CD4-positive, alpha-beta T cell treated with Interleukin-10 for 1 hour (primary cell): Measurements from ENCODE around the gene ACTR10.
A peak's percentile ranks its signal among the peaks of the same experiment; 100 is the strongest.

Source experiments
- DNase-seq: peaks from one replicate; pipeline ENCODE4 v3.0.0-alpha.2; 2020

ACTR10 gene

DNA sequence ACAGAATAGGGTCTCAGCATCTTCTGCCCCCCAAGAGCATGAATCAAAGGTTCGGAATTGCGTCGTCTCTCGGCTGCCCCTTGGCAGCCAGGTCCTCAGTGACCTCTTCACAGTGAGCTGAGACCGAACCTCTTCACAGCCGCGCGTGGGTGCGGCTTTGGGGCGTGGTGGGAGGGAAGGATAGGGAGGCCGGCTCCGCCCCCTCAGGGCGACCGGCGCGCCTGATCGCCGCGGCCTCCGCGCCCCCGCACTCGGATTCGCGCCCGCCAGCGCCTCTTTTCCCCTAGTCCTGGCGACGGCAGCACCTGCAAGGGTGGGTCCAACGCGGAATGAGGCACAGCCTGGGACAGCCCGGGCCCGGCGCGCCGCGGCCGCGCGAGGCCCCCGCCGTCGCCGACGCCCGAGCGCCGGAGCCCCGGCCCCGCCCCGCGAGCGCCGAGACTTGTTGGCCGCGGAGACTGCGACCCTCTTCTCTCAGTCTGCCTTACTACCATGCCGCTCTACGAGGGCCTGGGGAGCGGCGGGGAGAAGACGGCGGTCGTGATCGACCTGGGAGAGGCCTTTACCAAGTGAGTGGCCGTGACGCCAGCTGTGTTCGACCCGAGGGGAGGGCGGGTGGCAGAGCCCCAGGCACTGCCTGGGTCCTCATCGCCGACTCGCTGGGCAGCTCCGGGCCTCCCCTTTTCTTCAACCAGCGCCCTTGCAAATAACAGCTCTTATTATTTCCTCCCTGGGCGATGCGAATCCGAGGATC lies at the start of gene ACTR10:
Gene ACTR10, plus strand, starts transcription at position 424 of the 754 bp plus-strand sequence. Its CDS starts 69 bp downstream, at position 493.
- DNase-seq: peak; percentile 88

DNA sequence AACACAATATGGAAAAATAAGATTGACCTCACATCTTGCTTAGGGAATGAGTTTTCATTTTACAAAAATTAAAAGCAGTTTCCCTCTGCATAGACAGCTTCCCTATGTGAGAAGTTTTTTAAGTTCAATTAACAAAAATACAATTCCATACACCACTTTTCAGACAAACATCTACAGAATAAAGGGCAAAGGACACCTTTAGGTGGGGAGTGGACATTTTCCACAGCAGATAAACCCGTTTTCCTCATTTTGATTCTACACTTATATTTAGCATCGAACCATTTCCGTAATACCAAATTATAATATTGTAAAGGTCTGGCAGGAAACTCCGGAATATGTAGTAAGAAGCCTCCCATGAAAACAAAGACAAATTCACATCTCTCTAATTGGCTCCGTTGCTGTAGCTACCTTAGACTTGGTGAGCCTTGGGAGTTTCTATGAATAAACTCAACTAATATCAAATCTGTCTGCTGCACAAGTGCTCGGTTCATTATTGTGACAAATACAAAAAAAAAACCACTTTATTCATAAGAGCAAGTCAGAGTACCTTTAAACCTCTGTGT lies 49.6 kb upstream of the ACTR10 start:
- DNase-seq: no peak

DNA sequence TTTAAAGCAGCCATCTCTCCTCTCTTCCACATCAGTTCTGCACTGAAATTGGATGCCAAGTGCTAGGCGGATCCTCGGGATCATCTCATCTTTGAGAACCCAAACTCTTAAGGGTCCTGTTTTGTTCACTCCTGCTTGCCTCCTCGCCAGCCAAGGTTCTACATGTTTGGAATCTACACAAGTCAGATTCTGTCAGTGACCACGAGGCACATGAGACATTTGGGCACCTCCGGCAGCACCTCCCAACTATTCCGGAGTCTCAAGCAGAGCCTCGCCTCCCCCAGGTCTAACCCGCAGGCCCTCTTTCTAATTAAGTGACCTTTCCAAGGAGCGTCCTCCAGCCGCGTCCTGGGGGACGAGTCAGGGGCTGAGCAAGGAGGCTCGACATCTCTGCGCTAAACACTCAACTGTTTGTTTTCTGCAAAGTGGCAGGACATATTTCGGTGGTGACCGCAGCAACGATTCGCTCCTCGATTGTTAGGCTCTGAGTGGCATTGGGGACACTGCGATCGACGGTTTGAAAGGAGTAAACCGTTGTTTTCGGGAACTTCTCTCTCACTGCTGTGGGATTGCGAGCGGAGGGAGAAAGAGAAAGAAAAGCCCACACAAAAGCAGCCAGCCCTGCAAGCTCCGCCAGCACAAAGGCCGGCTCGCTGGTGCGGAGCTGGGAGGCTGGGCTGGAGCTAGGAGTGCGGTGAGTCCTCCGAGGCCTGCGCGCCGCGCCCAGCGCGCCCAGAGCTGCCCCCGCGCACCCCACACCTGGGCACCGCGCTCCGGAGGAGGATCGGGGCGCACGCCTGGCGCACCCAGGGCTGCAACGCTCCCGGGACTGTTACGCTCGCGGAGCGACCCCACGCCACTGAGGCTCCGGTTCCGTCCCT lies 48.6 kb upstream of the ACTR10 start:
- peak; percentile 0 for DNase-seq

DNA sequence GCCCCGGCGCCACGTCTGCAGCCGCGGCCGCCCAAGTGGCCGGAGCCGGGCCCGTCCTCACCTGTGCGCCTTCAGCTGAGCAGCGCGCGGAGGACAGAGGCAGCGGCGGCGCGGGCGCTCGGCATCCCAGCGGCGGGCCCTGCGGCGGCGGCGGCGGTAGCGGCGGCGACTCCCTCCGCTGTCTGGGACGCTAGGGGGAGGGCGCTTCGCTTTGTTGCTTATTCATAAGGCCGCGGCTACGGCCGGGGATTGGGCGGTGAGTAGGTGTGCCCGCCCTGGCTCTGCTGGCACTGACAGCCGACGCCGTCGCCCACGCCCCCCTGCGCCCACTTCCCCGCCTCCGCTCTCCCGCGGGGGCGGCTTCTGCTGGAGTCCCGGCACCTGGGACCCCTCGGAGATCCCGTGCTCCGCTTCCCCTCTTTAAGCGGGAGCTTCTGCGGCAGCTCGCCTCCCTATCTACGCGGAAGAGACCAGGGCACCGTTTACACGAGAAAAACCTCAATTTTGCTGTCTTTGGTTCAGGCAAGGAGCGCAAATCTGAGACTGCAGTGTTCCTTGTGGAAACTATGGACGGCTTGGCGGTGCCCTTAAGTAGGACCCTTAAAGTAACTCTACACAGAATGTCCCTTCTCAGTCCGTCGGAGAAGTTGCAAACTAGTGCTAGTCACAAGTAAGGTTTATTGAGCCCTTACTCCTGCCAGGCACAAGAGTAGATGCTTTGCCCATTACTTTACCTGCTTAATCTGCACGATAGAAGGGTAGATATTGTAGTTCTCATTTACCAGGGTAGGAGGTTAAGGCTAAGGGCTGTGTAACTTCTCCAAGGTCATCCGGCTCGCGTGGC lies 47.7 kb upstream of the ACTR10 start, which contains the start of gene ARMH4:
Gene ARMH4, minus strand, starts transcription at position 200 of the 844 bp plus-strand sequence. CDS start 12,855 bp downstream, outside the sequence.
- peak; percentile 67 for DNase-seq

DNA sequence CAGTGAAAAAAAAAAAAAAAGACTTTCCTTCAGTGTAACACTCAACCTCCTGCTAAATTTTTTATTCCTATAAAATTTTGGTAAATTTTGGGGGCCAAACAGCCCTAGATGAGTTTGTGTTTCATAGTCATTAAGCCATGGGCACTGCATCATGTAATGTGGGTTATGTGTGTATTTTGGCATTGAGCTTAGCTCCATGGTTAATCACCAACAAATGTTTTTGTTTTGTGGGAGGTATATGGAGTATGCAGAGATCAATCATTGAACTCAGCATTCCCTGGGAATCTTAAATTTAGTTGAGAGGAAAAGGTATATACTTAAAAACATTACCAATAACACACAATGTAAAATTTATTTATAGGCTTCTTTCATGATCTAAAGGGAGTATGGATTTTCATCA lies 39.4 kb upstream of the ACTR10 start:
- no peak for DNase-seq

DNA sequence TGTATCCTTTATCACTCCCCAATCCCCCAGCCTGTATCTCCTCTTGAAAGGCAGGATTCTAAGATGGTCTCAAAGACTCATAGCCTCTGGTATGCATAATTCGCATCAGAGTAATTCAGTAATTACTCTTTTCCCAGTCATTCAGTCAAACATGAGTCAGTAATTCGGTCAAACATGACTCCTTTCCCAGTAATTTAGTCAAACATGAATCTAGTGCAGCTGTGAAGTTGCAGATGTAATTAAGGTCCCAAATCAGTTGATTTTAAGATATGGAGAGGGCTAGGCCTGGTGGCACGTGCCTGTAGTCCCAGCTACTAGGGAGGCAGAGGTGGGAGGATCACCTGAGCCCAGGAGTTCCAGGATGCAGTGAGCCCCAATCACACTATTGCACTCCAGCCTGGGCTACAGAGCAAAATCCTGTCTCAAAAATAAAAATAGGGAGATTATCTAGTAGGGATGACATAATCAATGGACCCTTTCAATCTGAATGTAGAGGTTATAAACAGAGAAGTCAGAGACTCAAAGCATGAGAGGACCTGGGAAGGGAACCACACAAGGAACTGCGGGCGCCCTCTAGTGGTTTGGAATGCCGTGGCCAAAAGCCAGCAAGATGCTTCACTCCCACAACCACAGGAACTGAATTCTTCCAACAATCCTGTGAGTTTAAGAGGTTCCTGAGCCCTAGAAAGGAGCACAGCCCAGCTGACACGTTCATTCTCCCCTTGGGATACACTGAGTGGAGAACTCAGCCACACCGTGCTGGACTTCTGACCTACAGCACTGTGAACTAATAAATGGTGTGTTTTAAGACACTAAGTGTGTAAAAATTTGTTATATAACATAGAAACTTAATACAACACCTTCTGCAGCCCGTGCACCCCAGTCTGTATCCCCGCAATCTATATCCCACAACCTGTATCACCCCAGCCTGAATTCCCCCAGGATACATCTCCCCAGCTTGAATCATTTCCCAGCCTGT lies 33.7 kb upstream of the ACTR10 start:
- DNase-seq: peak; percentile 68

DNA sequence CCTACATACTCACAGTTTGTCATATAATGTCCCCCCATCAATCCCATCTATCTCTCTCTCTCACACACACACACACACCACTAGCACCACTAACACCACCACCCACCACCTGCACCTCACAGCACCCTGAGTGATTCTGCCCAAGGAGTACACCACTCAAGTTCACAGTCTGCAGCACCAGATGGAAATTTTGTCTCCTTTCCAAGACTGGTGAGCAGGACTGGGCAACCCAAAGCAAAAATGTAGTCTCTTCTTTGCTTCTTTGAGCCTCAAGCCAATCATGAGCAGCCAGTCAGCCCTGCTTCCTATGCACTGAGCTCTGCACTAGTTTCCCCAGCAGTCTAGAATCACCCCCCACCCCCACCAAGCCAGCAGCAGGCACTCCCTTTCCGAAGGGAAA lies 32.9 kb upstream of the ACTR10 start:
- DNase-seq: no peak

DNA sequence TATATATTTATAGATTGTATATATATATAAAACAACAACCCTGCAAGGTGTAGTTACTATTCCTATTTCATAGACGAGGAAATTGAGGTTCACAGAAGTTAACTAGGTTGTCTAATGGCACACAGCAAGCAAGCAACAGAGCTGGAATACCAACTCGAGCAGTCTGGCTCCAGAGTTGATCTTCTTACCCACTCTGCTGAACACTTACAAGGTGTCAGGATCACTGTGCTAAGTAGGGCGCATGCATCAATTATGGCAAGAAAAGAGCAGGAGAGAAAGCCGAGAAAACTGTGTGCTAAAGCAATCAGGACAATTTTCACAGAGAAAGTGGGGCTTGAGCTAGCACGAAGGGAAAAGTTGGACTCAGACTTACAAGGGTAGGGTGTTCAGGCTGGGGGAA lies 32.1 kb upstream of the ACTR10 start:
- DNase-seq: no peak

DNA sequence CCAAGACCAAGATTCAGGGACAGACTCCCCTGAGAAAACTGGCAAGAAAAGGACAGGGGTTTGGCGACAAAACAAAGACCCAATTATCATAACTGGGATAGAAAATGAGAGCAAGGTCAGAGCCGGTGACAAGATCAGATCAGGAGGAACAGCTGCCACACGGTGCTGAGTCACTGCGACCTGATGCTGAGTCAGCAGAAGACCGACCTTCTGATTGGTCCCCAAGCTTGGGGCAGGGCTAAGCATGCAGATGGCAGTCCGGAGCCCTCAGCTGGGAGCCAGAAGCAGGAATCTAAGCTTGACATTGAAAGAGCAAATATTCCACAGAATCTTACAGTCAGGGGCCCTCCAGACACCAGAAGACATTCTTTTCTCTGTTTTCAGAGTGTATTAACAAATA lies 28.9 kb upstream of the ACTR10 start:
- peak; percentile 32 for DNase-seq

DNA sequence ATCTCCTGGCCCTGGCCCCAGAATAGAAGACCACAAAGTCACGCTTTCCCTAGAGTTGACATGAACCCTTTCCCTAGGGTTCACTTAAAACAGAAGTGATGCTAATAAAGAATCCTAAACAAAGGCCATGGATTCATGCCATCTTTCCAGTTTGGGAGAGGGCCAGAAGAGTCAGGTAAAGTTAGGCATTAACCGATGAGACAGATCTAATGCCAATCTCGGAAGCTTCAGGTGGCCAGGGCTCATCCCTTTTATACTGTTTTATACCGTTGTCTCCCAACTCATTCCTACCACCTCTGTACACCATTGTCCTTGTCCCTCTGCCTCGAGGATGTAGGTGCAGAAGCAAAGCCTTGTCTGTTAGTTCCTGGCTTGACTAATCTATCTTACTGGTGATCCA lies 22.8 kb upstream of the ACTR10 start:
- no peak for DNase-seq

DNA sequence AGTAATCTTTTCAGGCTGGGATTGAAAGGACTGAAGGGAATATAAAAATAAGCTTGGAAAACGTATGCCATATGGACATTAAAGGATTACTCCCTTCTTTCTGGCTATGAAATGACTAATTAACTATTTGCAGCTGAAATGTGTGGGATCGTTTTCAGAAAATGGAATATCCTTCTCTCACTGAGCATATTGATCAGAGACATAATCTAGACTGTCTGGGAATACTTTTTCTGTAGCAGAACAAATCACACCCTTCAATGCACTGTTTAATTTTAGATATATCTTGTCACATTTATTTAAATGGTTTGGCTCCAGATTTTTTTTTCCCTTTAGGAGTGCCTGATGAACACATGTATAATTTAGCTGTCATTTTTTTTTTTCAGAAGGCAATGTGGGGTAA lies 10.8 kb upstream of the ACTR10 start:
- DNase-seq: no peak

DNA sequence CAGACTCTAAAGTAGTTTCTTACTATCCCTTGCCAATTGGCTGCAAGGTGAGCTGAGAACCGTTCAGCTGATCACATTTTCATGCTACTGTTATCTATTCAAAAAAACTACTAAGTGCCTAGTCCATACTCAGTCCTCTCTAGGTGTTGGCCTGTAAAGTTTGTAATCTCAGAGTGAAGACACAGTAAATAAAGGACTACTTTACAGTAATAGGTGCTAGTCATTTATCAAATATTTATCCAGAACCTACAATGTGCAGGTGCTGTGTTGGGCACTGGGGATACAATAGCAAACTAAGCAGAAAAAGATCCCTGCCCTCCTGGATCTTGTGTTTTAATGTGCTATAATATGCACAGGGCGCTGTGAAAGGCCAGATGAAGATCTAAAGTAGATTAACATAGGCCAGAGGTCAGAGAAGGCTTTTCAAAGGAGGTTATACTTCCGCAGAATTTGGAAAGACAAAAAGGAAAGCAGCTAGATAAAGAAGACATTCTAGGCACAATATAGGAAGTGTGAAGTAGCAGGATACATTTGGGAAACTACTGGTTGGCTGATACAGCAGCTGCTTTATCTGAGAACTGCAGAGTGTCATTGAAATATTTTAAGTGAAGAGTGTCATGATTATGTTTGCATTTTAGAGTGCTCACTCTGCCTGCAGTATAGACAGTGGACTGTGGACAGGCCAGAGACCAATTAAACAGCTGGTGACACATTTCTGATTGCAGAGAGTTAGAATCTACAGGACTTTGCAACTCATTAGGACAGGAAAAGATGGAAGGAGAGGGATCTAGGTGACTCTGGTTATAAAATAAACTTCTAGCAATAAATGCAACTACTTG lies 8.0 kb upstream of the ACTR10 start:
- no peak for DNase-seq

DNA sequence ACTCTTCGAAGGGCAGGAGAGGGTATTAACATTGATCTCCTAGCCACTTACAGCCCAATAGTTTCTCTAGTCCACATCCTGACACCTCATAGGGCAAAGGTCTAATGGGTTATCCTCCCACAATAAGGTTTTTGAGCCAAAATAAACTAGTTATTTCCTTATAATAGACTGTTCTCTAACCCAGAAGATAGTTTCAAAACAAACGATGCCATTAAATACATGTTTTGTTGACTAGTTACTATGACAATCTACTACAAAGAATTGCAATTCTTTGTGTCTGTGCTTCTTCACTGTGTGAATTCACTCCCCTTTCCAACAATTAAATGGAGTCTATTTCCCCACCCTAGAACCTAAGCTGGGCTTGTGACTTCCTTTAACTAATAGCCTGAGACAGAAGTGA lies 6.4 kb upstream of the ACTR10 start:
- DNase-seq: no peak

DNA sequence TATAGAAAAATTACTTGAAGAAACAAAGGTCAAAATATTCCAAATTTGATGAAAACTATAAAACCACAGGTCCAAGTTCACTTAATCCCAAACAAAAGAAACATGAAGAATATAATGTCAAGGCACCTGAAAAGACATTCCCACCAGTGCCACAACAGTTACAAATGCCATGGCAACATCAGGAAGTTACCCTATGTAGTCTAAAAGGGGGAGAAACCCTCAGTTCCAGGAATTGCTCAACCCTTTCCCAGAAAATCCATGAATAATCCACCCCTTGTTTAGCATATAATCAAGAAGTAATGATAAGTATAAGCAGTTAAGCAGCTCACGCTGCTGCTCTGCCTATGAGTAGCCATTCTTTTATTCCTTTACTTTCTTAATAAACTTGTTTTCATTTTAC lies 3.8 kb upstream of the ACTR10 start:
- no peak for DNase-seq

DNA sequence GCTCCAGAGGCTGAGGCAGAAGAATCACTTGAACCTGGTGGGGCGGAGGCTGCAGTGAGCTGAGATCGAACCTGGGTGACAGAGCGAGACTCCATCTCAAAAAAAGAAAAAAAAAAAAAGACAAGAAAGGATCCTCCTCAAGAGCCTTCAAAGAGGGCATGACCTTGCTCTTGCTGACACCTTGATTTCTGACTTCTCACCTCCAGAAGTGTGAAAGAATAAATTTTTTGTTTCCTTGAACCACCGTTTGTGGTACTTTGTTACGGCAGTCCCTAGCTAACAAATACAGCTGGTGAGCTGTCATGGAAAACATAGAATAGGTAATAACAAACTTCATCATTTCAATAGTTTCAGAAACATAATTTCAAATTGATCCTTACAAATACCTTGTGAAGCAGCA lies 1.9 kb upstream of the ACTR10 start:
- DNase-seq: peak; percentile 51

DNA sequence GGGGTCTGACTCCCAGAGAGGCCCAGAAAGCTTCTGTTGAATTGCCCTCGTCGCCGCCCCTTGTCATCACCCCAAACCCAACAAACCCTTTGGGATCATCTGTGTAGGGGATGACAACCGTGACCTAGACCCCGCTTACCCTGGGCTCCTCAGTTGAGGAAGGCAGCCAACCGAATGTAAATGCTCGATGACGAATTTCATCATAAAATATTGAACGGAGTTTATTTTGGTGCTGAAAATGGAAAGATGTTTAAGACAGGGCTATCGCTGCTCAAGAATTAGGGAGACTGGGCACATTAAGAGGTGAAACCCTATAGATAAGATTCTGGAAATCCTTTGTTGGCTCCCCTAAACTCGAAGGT lies 512 bp downstream of the ACTR10 start:
- DNase-seq: no peak

DNA sequence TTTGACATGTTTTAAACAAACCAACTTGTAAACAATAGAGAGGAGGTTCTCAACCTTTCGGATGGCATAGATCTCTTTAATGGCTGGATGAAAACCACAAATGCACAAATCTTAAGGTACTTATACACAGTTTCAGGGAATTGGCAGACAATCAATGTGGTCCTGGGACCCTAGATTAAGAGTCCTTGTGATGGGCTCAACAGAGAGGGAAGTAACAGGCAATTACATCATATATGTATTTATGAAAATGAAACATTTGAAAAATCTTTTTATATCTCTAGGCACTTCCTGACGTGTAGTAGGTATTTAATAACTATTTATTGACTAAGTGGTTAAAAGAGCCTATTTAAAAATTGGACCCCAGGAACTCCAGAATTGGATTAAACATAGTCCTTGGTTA lies 897 bp downstream of the ACTR10 start:
- peak; percentile 2 for DNase-seq

DNA sequence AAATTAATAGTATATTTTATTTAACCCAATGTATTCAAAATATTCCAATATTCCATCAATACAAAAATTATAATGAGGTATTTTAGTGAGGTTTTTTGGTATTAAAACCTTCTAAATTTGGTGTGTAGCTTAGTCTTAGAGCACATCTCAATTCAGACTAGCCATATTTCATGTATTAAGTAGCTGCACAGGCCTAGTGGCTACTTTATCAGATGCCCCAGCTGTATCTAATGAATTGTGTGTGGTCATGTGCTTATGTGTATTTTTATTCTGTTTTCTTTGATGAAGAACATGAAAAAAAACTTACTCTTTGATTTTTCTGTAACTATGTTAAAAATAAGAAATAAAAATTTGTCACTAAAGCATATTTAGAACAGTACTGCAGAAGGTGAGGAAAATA lies 13.2 kb downstream of the ACTR10 start:
- no peak for DNase-seq

DNA sequence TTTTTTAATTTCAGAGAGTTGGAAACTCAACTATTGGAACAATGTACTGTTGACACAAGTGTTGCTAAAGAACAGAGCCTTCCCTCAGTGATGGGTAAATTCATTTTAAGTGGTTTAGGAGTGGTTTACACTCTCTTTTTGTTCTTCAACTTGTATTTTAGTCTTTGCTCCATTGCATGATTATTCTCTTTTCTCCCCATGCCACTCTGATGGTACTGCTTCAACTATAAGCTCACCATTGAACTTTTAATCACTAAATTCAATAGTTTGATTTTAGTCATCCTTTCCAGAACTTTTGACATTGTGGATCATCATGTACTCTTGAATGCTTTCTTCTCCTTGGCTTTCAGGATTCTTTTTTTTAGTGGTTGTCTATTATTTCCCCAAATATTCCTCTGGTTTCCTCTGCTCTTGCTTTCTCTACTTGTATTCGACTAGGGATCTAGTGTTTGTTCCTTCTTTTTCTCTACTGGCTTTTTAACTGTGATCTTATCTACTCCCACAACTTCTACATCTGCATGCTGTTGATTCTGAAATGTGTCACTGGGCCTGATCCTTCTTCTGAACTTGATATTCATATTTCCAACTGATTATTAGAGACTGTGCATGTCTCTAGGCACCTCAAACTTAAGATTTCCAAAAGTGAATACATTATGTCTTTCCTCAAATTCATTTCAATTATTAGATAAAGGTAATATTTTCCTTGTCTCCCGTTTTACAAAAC lies 15.4 kb downstream of the ACTR10 start:
- no peak for DNase-seq

DNA sequence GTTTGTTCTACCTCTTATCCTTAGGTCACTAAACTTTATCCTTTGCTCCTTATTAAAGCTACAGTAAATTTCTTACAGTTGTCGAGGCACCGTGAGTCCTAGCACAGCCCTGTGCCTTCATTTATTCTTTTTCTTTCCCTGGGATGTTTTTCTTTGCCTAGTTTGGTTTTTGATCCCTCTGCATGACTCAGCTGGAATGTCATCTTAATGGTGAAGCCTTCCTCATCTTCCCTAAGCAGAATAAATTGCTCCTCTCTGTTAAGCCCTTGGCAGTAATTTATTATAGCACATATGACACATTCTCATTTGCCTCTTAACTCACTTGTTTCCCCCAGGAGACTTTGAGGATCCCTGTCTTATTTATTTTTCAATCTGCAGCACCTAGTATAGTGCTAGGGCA lies 16.6 kb downstream of the ACTR10 start:
- DNase-seq: no peak
